Bronchial epithelial cell (primary cell): Measurements from ENCODE around the gene GXYLT1. TPM values are rescaled to one million over a fixed set of nuclear protein-coding genes. Genes with fewer than 3 reads are reported as not detected.
"Not testable (repeated sequence)": the region's sequence is repeated elsewhere in the genome, so short reads cannot be mapped to it uniquely, and the experiment has no call there.

Experiments used
- DNase-seq: peaks from one replicate; pipeline ENCODE4 v3.0.0-alpha.2; 2010; ENCODE audit warnings: low read depth
- FAIRE-seq: peaks from 2 replicates; lab custom pipeline; 2011; peaks lifted over from hg19 to GRCh38; lab: Jason Lieb, UNC
- H3K27me3 ChIP-seq: 2 replicates; pipeline ENCODE4 v1.5.1; 2011; ENCODE audit warnings: low read length; ENCODE audit not compliant: control insufficient read depth, insufficient read depth
- H3K36me3 ChIP-seq: 2 replicates; pipeline ENCODE4 v1.5.1; 2011; ENCODE audit warnings: low read length; ENCODE audit not compliant: control insufficient read depth, insufficient read depth
- H3K4me3 ChIP-seq: 2 replicates; pipeline ENCODE4 v1.5.1; 2011; ENCODE audit warnings: mild to moderate bottlenecking, low read depth, low read length, control low read depth
- CTCF ChIP-seq: IDR thresholded peaks from 2 replicates; pipeline ENCODE4 v1.5.1; 2011; ENCODE audit warnings: mild to moderate bottlenecking, moderate library complexity, low read length, control low read depth, inconsistent platforms; ENCODE audit not compliant: insufficient read depth, severe bottlenecking
- total RNA-seq: library from RNA; depleted of rRNA; stranded (reverse); fragments of >200 nt; gene quantifications from 2 replicates; pipeline ENCODE4 v1.2.1, GENCODE V29; 2014

The GXYLT1 gene
- total RNA-seq, 1 donor from 2014 or later: 9.2 TPM

GRCh38 chr12:42125388-42125767, 19.3 kb downstream of the GXYLT1 start:
- no peaks in the 10 kb centered on the region for H3K27me3 ChIP-seq
- DNase-seq (no peak), FAIRE-seq (no peak)
- H3K4me3 ChIP-seq: no peak overlapping the region
- H3K36me3 ChIP-seq: no peaks in the 10 kb centered on the region
- no peak for TF ChIP-seq CTCF

GRCh38 chr12:42124764-42125387, 19.8 kb downstream of the GXYLT1 start:
- no peaks in the 10 kb centered on the region for H3K27me3 ChIP-seq
- H3K4me3 ChIP-seq: no peak overlapping the region
- TF ChIP-seq CTCF: no peak
- no peak for FAIRE-seq
- DNase-seq: no peak
- no peaks in the 10 kb centered on the region for H3K36me3 ChIP-seq

GRCh38 chr12:42119085-42119633, 25.5 kb downstream of the GXYLT1 start:
- DNase-seq: no peak
- H3K36me3 ChIP-seq: peaks cover 3% of the 10 kb centered on the region
- H3K4me3 ChIP-seq: no peak overlapping the region
- no peaks in the 10 kb centered on the region for H3K27me3 ChIP-seq
- no peak for FAIRE-seq
- TF ChIP-seq CTCF: no peak

- no peak for FAIRE-seq
- TF ChIP-seq CTCF: no peak
- no peak for DNase-seq
- no peak overlapping the region for H3K4me3 ChIP-seq
- H3K36me3 ChIP-seq: peaks cover 3% of the 10 kb centered on the region
- H3K27me3 ChIP-seq: no peaks in the 10 kb centered on the region
Measured at GRCh38 chr12:42118136-42118879, 26.4 kb downstream of the GXYLT1 start.

GRCh38 chr12:42109031-42109430, 35.6 kb downstream of the GXYLT1 start:
- Histone ChIP-seq H3K27me3 (no peaks in the 10 kb centered on the region), H3K36me3 (no peaks in the 10 kb centered on the region), H3K4me3 (no peak overlapping the region)
- DNase-seq: no peak
- no peak for FAIRE-seq
- no peak for TF ChIP-seq CTCF

- H3K36me3 ChIP-seq, DNase-seq, FAIRE-seq, H3K4me3 ChIP-seq, H3K27me3 ChIP-seq: not testable (repeated sequence)
Measured at GRCh38 chr12:42106791-42107190, 37.9 kb downstream of the GXYLT1 start.
